CD4-positive, alpha-beta T cell treated with Interleukin-12 subunit alpha and Interleukin-12 subunit beta, for 1 hour (primary cell): ENCODE measurements around the gene HECTD2.
"Not testable (repeated sequence)": the region's sequence is repeated elsewhere in the genome, so short reads cannot be mapped to it uniquely, and the experiment has no call there.

Experiments used
- DNase-seq: peaks from one replicate; pipeline ENCODE4 v3.0.0-alpha.2; 2020

HECTD2 gene, protein sequence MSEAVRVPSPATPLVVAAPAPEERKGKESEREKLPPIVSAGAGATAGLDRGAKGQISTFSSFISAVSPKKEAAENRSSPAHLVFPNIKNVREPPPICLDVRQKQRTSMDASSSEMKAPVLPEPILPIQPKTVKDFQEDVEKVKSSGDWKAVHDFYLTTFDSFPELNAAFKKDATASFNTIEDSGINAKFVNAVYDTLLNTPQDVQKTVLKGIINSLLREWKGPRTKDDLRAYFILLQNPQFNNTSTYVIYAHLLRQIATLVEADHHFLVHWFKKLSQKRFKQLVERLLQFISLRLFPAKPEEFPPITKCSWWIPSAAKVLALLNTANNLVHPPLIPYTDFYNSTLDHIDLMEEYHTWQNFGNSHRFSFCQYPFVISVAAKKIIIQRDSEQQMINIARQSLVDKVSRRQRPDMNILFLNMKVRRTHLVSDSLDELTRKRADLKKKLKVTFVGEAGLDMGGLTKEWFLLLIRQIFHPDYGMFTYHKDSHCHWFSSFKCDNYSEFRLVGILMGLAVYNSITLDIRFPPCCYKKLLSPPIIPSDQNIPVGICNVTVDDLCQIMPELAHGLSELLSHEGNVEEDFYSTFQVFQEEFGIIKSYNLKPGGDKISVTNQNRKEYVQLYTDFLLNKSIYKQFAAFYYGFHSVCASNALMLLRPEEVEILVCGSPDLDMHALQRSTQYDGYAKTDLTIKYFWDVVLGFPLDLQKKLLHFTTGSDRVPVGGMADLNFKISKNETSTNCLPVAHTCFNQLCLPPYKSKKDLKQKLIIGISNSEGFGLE

DNA sequence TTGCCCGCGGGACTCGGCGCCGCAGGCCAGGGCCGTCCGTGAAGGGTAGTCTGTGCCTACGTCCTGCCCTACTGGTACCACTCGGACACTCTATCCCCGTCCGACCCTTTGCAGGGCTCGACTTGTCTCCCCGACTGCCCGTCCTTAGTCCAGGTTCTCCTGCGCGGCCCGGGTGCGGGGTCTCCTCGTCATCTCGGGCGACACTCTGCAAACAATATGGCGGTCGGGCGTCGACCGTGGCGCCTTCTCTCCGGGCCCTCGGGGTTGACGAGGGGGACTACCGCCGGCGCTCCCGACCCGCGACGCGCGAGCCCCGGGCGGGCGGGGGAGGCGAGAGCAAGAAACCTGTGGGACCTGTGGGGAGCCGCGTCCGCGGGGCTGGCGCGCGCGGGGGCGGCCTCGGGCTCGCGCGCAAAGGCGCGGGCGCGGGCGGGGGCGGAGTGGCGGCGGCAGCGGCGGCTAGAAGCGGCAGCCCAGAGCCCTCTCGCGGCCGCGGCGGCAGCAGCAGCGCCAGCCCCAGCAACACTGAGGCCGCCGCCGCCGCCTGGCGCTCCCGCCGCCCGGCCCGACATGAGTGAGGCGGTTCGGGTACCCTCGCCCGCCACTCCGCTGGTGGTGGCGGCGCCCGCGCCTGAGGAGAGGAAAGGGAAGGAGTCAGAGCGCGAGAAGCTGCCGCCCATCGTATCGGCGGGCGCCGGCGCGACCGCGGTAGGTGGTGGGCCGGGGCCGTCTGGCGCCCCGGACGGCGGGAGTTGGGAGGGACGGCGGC is at the start of gene HECTD2:
Gene HECTD2 (plus strand): TSS at position 476 of the 769 bp plus-strand sequence. CDS start 95 bp downstream, at position 571.
- DNase-seq = peak; percentile 90

DNA sequence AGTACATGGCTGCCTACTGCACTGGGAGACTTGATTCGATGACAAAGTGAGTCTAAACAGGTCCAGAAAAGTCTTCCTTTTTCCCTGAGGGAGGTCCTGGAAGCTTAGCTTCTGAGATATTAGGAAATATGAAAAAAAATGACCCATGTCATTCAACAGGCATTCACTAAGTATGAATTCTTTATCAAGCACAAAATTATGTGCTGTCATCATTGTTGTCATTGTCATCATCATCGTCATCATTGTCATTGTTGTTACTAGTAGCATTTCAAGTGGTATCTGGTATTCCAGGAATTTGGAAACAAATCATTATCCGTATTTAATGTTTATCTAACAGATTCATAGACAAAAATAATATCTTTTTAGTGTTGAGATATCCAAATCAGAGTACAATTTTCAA is 49.7 kb upstream of the HECTD2 start:
- no peak for DNase-seq

DNA sequence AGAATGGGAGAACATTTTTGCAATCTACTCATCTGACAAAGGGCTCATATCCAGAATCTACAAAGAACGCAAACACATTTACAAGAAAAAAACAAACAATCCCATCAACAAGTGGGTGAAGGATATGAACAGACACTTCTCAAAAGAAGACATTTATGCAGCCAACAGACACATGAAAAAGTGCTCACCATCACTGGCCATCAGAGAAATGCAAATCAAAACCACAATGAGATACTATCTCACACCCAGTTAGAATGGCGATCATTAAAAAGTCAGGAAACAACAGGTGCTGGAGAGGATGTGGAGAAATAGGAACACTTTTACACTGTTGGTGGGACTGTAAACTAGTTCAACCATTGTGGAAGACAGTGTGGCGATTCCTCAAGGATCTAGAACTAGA is 44.6 kb upstream of the HECTD2 start:
- DNase-seq = not testable (repeated sequence)

DNA sequence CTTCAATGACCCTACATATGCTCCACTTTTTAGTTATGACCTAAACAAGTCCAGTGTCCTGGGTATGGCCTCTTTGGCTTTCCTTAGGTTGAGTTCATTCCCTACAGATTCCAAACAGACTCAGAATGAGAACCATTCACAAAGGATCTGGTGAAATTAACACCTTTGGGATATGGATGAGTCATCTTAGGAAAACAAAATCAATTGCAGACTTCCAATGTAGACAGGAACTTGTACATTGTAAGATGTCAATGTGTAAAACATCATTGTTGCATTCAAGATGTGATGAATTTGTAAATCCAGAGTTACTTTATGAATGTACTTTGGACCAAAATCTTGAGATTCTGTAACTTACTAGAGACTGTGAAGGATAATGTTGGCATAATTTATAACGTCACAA is 43.4 kb upstream of the HECTD2 start:
- DNase-seq = no peak

DNA sequence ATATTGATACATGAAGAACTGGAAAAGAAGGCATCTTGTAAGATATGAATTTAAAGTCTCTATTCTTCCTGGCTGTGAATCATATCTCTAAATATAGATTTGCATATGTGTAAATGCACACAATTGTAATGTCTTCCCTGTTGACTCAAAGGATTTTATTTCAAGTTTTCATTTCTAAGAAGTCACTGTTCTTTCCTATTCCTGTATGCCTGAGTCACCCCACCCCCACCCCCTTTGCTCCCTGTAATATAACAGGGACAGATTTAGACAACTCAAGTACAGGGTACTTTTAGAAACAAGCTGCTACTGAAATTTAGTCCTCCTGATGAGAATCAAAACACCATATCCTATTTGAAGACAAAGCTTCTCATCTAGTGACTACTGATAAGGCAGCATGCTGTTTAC is 43.0 kb upstream of the HECTD2 start:
- no peak for DNase-seq

DNA sequence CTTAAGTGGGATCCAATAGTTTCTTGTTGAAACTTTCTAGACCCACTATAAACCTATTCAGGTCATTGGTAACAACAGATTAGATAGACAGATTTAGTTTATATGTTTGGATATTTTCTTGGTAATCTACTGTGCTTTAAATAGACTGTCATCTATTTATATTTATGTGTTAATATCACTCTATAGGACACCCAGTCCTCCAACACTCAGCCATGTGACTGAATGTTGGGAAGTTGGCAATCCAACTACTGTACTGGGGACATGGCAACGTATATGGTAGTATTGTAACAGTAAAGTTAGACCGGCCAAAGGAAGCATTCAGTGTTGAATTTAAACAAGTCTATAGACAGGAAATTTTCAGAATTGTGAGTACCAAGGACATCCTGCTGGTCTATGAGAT is 42.6 kb upstream of the HECTD2 start:
- DNase-seq = no peak

DNA sequence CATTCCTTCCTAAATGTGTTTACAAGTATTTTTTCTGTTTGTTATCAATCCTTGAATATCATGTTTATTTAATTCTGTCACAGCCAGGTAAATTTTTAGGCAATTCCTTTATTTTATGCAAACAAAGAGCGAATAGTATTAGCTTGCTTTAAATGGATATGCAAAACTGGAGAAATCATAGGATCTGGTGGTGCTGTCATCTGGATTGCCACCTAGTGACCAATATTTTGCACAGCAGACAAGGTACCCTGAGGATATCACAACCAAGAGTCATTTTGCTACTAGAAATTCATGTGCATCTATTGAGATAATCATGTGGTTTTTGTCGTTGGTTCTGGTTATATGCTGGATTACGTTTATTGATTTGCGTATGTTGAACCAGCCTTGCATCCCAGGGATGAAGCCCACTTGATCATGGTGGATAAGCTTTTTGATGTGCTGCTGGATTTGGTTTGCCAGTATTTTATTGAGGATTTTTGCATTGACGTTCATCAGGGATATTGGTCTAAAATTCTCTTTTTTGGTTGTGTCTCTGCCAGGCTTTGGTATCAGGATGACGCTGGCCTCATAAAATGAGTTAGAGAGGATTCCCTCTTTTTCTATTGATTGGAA is 40.1 kb upstream of the HECTD2 start:
- DNase-seq = not testable (repeated sequence)

DNA sequence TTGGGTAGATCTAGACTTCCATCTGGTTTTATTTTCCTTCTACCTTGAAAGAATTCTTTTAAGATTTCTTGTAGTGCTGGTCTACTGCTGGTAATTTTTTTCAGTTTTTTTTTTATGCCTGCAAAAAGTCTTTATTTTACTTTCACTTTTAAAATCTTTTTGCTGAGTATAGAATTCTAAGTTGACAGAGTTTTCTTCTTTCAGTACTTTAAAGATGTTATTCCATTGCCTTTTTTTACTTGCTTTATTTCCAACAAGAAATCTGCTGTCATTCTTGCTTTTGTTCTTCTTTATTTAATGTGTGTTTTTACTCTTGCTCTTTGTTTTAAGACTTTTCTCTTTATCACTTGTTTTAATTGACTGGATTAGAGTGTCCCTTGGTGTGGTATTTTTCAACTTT is 36.1 kb upstream of the HECTD2 start:
- DNase-seq = no peak

DNA sequence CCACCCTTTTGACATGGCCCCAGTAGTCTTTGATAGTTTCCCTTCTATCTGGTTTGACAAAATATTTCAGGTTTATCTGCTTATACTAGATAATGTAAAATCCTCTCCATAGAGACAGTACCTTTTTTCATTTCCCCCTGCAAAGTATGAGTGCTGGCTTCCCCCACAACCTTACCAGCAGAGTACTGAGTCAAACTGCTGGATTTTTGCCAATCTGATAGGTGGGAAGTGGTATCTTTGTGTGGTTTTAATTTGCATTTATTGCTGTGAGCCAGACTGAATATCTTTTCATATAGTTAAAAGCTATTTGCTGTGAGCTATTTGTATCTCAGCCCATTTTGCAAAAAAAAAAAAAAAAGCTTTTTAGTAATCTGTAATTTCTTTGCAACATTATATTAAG is 32.1 kb upstream of the HECTD2 start:
- peak; percentile 64 for DNase-seq

DNA sequence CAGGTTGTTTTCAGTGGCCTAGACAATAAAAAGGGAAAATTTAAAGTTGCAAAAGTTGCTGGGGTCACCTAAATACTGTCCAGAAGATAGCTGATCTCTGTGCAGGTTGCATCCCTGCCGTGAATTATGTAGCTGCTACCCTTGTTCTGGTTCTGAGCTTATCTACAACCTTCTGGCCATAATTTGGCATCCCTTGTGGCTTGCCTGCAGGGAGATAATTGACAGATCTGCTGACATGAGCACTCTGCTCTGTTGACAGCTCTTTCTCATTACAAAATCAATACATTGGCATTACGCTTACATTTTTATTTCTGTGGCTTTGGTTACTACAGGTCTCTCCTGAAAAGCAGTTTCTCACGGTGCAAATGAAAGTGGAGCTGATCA is 29.3 kb upstream of the HECTD2 start:
- DNase-seq = no peak

DNA sequence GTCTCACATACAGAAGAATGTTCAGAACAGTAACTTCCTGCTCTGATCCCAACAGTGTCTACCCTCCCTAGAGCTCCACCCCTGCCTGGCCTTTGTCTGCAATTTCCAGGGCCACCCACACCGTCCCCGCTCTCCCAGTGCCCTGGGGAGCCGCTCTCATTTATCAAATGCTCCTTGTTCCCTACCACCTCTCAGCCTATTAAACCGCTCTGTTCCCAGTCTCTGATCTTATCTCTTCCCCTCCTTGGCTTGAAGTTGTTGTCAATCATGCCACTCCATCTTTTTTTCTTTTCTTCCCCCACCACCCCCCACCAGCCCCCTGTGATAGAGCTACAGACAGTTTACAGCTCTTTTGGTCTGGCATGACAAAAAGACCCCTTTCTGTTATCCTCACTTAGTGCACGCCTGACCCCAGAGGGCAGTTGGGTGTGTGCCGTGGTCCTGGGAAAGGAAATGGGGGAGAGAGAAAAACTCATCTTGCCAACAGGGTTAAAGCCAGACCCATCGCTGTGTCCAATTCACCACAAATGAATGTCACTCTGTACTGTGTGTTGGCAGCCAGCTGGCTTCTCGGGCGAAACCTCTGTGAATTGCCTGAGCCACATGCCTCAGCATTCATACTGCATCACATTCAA is 28.8 kb upstream of the HECTD2 start:
- no peak for DNase-seq

DNA sequence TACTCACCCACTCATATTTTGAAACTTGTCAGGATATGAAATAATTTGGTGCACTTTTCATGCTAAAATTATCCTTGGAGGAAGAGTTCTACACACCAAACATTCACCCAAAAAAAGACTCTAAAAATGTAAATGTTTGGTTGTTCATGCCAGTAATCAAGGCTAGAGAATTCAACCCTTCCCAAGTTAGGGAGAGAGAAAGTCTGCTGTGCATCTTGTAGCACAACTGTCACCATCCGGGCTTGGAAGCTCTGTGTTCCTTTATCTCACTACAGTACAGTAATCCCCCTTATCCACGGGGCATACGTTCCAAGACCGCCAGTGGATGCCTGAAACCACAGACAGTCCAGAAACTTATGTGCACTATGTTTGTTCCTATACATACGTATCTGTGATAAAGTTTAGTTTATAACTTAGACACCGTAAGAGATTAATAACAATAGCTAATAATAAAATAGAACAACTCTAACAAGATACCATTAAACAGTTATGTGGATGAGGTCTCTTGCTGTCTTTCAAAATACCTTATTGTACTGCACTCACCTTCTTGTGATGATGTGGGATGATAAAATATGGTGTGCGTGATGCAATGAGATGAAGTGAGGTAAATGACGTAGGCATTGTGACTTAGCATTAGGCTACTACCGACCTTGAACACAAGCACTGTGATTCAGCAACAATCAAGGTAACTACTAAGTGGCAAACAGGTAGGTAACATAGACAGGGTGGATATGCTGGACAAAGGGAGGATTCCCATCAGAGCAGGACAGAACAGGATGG is 24.6 kb upstream of the HECTD2 start:
- DNase-seq = no peak

DNA sequence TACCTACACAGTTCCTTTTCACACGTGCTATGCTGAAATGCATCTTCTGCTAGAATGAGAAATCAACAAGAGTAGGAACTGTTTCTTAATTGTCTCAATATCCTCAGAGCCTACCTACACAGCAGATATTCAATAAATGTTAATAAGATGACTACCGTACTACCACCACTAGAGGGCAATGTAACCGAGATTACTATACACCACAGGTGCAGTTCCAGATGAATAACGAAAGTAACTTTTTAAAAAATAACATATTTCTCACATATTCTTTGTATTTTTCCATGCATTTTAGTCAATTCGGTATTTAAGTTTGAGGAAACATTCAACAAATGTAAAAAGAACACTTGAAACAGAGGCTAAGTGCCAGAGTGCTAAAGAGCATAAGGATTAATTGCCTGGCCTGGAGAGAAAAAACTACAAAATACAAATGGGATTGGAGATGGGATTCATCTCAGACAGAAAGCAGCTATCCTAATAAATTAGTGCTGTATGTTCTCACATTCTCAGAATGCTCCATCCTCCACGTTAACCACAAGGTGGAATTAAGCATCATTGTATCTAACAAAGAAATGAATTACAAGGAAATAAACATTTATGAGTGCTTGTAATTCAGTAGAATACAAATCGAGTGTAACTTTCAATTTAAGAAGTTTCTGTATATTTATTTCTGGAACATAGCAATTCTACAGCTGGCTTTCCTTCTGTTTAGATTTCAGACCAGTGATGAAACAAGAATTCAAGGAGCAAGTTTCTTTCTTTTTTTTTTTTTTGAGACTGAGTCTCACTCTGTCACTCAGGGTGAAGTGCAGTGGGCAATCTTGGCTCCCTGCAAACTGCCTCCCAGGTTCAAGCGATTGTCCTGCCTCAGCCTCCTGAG is 20.3 kb upstream of the HECTD2 start:
- peak; percentile 78 for DNase-seq

DNA sequence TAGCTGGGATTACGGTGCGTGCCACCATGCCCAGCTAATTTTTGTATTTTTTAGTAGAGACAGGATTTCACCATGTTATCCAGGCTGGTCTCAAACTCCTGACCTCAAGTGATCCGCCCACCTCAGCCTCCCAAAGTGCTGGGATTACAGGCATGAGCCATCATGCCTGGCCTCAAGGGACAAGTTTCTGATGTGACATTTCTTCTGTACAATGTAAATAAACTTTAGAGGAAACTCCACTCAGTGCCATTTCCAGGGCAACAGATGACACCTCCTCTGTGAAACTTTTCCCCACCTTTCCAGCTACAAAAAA is 19.7 kb upstream of the HECTD2 start:
- DNase-seq = not testable (repeated sequence)

DNA sequence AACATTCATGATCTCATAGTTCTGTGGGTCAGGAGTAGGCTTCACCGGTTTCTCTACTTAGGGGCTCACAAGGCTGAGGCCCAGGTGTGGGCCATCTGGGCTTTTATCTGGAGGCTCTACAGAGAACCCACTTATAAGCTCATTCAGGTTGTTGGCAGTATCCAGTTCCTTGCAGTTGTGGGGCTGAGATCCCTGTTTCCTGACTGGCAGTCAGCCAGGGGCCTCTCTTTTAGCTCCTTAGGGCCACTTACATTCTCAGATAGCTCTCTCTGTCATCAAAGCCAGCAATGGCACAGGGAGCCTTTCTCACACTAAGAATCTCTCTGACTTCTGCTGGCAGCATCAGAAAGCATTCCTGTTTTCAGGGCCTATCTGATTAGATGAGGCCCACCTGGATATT is 18.2 kb upstream of the HECTD2 start:
- DNase-seq = no peak

DNA sequence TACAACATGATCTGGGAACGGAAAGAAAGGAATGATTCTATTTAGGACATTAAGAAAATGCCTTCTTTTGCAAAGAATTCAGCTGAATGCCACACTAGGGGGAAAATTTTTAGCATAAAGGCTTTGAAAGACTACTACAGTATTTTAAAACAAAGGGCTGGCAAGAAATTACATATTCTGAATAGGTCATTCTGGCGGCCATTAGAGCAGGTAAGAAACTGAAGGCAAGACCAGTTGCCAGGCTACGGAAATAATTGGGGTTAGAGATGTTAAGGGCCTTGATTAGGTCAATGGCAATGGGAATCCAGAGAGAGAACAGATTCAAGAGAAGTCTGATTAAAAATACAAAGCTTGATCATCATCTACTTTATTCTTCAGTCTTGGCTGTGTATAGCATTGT is 3.8 kb upstream of the HECTD2 start:
- no peak for DNase-seq

DNA sequence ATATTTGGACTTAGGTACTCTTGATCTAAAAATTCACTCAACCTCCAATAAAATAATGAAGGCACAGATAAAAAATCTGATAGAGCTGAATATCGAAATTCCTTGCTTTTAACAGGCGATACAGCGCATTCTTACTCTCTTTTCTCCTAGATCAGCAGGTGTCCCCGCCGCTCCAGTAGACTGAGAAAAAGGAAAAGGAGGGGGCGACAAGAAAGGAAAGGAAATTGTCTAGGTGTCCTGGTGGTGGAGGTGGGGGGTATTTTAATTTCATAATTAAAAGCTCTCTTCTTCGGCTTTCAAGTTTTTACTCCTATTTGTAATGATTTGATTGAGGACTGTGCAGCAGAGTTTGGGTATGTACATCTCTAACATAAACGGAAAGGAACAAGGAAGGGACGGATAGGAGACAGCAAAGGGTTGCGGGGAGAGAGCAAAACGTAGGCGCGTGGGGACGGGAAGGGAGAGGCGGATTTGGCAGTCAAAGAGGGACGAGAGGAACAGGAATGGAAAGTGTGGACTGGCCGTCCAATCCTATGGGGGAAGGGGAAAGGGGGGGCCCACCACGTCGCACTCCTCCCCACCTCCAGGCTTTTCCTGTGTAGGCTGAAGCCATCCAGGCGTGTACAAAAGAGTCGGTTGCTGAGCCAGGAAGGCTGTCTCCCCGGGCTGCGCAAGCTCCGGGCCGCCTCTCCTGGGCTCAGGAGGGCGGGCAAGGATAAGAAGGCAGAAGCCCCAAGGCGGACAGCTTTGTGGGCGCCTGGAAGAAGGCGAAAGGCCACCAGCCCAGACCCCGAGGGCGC is 875 bp upstream of the HECTD2 start:
- DNase-seq = peak; percentile 47

DNA sequence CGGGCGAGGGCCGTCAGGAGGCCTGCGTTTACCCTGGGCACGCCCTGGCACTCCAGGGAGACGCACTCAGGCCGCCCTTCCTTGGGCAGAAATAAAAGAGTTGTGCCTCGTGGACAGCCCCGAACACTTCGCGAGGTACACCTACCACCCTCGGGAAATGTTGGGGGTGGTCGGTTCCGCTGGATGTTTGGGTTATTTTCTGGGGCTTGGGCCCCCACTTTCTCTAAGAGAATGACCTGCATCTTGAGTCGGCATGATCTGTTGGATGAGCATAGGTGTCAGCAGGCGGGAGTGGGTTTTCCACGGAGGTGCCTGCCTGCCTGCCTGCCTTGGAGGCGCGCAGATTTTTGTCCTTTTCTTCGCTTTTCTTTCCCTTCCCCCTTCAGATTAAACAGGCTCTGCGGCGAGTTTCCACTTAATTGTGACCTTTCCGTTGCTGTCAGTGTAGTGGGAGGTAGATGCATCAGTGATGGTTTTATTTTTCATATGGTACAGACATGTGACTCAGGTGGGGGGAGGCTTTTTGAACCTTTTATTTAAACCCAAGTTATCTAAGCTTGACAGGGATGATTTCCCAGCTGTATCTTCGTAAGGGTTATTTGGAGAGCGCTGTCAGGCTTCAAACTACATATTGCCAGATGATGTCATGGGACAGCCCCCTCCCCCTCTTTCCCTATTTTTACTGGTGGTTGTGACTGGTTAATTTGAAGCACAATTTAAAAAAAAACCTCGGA is 661 bp downstream of the HECTD2 start:
- no peak for DNase-seq

DNA sequence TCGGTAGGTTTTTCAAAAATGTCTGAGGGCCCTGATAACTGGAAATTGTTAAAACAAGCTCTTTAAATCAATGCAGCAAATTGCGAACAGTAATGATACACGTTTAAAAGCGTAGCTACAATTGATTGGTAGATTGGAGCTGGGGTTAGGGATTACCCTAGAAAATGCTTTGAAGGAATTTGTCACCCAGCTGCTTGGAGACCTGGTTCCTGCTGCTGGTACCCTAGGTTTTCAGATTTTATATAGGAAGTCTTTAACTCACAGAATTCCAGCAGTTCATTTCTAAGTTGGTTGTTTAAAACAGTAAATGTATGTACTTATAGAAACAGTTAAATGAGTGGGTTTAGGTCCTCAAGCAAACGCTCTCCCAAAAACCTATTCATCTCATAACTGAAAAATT is 1.5 kb downstream of the HECTD2 start:
- no peak for DNase-seq
